Osteocyte (in vitro differentiated cells): ENCODE data around the gene PEX14. TPM values are rescaled to one million over a fixed set of nuclear protein-coding genes. Genes with fewer than 3 reads are reported as not detected.

Experiments used
- DNase-seq: peaks from one replicate; pipeline ENCODE4 v3.0.0; 2021; ENCODE audit warnings: mixed read lengths; ENCODE audit not compliant: unreplicated experiment; ENCODE audit errors: extremely low spot score
- H3K27ac Mint-ChIP-seq: one replicate; pipeline ENCODE4 v1.8.0; 2021; ENCODE audit warnings: mild to moderate bottlenecking, mixed read lengths; ENCODE audit not compliant: unreplicated experiment
- H3K27me3 Mint-ChIP-seq: one replicate; pipeline ENCODE4 v1.8.0; 2021; ENCODE audit warnings: mixed read lengths; ENCODE audit not compliant: unreplicated experiment
- H3K36me3 Mint-ChIP-seq: one replicate; pipeline ENCODE4 v1.8.0; 2021; ENCODE audit warnings: mixed read lengths; ENCODE audit not compliant: unreplicated experiment
- H3K4me1 Mint-ChIP-seq: one replicate; pipeline ENCODE4 v1.8.0; 2021; ENCODE audit warnings: mixed read lengths; ENCODE audit not compliant: unreplicated experiment
- H3K4me3 Mint-ChIP-seq: one replicate; pipeline ENCODE4 v1.8.0; 2021; ENCODE audit warnings: mild to moderate bottlenecking, moderate library complexity, mixed read lengths; ENCODE audit not compliant: unreplicated experiment
- H3K9me3 Mint-ChIP-seq: one replicate; pipeline ENCODE4 v1.8.0; 2021; ENCODE audit warnings: mixed read lengths; ENCODE audit not compliant: unreplicated experiment
- CTCF ChIP-seq: fragments of 200-600 bp; sonication (generic); IDR thresholded peaks from 2 replicates; pipeline ENCODE4 v1.5.0; 2021; ENCODE audit warnings: antibody characterized with exemption, mild to moderate bottlenecking, moderate library complexity
- total RNA-seq: library from RNA; stranded (reverse); gene quantifications from 2 replicates; pipeline ENCODE4 v1.2.1, GENCODE V29; 2021

PEX14 gene
- total RNA-seq, 1 donor from 2014 or later: 22.2 TPM

DNA sequence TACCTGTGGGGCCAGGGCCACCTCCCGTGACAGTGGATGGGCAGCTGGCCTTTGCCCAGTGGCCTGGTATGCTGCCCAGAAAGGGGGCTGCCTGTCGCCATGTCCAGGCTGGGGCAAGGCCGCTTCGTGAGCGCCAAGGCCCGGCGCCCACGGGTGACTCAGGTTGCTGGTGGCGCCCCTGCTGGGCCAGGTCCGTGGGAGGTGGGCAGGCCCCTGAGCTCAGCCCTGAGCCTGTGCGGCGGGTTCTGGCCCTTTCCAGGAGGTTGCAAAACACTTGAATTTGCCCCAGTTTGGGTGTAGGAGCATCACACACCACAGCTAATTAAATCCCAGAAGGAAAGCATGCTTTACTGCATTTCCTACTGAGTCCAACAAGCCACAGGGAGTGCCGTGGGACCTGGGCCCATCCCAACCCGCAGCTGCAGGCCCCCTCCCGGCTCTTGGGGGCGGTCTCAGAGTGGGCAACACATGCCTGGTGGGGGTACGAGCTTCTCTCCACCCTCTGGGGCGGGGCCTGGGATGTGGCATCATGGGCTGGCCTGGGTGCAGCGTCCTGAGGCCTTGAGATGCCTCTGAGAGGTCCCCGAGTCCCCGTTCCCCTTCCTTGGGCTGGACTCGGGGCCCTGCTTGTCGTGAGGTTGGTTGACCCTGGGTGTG lies 159.8 kb downstream of the PEX14 start:
- no peak overlapping the region for H3K4me3 Mint-ChIP-seq
- DNase-seq: no peak

DNA sequence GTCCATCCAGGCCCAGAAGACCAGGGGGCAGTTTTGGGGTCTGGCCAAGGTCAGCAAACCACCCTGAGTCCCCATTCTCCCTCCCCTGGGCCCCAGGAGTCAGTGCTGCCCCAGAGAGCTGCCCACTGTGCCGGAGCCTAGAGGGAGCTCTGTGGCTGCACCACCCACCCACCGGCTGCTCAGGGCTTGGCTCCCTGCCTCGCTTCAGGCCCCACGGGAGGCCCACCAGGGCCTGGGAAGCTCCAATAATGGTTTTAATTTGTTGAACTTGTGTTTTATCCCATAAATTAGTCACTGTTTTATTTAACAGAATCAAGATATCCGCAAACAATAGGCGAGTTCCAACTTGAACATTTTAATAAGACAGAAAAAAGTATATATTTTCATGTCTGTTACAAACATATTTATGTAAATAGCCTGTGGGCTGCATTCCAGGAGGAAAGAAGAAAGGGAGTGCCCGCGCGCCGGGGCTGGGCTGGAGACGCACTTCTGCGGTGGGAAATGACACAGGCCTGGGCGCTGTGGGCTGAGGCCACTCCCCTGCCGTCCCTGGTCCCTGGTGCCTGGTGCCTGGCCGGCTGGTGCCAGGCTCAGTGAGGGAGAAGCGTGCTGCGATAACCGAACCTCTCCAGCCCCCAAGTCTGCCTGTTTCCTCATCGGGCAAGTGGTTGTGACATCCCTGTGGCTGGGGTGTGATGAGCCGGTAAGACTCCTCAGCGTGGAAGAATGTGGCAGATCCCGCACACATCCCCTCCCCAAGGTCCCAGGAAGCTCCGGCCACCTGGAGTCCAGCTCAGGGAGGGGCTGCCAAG lies 160.5 kb downstream of the PEX14 start:
- peaks cover 55% of the 10 kb centered on the region for H3K4me1 Mint-ChIP-seq
- H3K9me3 Mint-ChIP-seq: no peaks in the 10 kb centered on the region
- H3K27me3 Mint-ChIP-seq: no peaks in the 10 kb centered on the region
- no peaks in the 10 kb centered on the region for H3K36me3 Mint-ChIP-seq
- no peak overlapping the region for H3K4me3 Mint-ChIP-seq
- H3K27ac Mint-ChIP-seq: peak overlapping the region; percentile 62
- no peak for TF ChIP-seq CTCF
- DNase-seq: no peak

More for the DNA sequence above, 159.8 kb downstream of the PEX14 start:
- TF ChIP-seq CTCF: no peak
- peaks cover 55% of the 10 kb centered on the region for H3K4me1 Mint-ChIP-seq
- peaks cover under 1% of the 10 kb centered on the region for H3K36me3 Mint-ChIP-seq
- H3K9me3 Mint-ChIP-seq: no peaks in the 10 kb centered on the region
- H3K27me3 Mint-ChIP-seq: no peaks in the 10 kb centered on the region
- H3K27ac Mint-ChIP-seq: peak overlapping the region; percentile 62

- Mint-ChIP-seq H3K36me3 (no peaks in the 10 kb centered on the region), H3K4me1 (peaks cover 50% of the 10 kb centered on the region), H3K27me3 (no peaks in the 10 kb centered on the region), H3K4me3 (no peak overlapping the region), H3K27ac (no peak overlapping the region), H3K9me3 (no peaks in the 10 kb centered on the region)
- DNase-seq: no peak
- TF ChIP-seq CTCF: no peak
Observed at GRCh38 chr1:10635992-10636391, 161.2 kb downstream of the PEX14 start.

GRCh38 chr1:10637400-10637799 lies 162.7 kb downstream of the PEX14 start:
- no peak for DNase-seq
- no peaks in the 10 kb centered on the region for H3K27me3 Mint-ChIP-seq
- no peaks in the 10 kb centered on the region for H3K9me3 Mint-ChIP-seq
- H3K36me3 Mint-ChIP-seq: no peaks in the 10 kb centered on the region
- H3K27ac Mint-ChIP-seq: peak overlapping the region; percentile 62
- TF ChIP-seq CTCF: no peak
- no peak overlapping the region for H3K4me3 Mint-ChIP-seq
- H3K4me1 Mint-ChIP-seq: peaks cover 47% of the 10 kb centered on the region

DNA sequence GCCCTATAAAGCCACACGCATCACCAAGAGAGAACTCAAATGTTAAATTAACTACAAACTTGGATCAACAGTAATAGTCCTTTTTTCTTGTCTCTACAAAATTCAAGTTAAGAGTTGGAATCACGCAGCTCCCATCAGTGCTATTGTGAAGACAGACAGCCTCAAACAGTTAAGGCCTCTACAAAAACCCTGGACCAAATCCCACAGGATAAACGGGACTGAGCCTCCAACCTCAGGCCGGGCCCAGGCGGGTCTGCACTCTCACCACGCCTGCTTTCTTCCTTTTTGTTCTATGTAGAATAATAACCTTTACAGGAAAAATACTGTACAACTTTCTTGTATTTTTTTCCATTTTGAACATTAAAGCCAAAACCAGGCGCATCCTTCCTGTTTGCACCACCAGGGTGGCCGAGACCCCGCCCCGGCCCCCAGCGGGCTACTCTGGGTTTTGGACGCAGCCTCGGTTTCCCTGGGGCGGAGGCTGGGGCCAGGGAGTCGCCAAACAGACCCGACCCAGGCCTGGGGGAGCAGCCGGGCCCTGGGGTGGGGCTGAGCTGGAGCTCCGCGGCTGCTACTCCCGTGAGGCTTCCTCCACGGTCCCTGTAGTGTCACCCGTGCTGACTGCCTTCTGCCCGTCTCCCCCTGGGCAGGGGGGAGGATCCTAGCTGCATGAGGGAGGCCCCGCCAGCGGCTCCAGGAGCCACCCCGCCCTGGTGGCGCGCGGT lies 163.2 kb downstream of the PEX14 start:
- no peak for DNase-seq
- H3K36me3 Mint-ChIP-seq: no peaks in the 10 kb centered on the region
- H3K27ac Mint-ChIP-seq: no peak overlapping the region
- no peak for TF ChIP-seq CTCF
- no peaks in the 10 kb centered on the region for H3K27me3 Mint-ChIP-seq
- H3K4me3 Mint-ChIP-seq: no peak overlapping the region
- H3K9me3 Mint-ChIP-seq: no peaks in the 10 kb centered on the region
- peaks cover 41% of the 10 kb centered on the region for H3K4me1 Mint-ChIP-seq
